ENCODE measurements around the gene HEPACAM.
"Not testable (repeated sequence)": the region's sequence is repeated elsewhere in the genome, so short reads cannot be mapped to it uniquely, and the experiment has no call there.

Gene HEPACAM

GRCh38 chr11:124935548-124936514, at the start of gene HEPACAM:
HEPACAM (minus strand) TSS chr11:124936047; CDS start chr11:124936006, 41 bp downstream.
- no peak for DNase-seq

- DNase-seq: no peak
Measured at GRCh38 chr11:124984512-124984854, 48.6 kb upstream of the HEPACAM start.

GRCh38 chr11:124983674-124984511, 48.0 kb upstream of the HEPACAM start:
- DNase-seq: no peak

- DNase-seq: no peak
Measured at GRCh38 chr11:124982043-124982442, 46.2 kb upstream of the HEPACAM start.

- DNase-seq: no peak
Measured at GRCh38 chr11:124978316-124978715, 42.5 kb upstream of the HEPACAM start.

GRCh38 chr11:124977006-124977405, 41.2 kb upstream of the HEPACAM start:
- no peak for DNase-seq

- DNase-seq: no peak
Measured at GRCh38 chr11:124976531-124976930, 40.7 kb upstream of the HEPACAM start.

GRCh38 chr11:124971810-124972209, 36.0 kb upstream of the HEPACAM start:
- DNase-seq: no peak

GRCh38 chr11:124970925-124971324, 35.1 kb upstream of the HEPACAM start:
- no peak for DNase-seq

GRCh38 chr11:124968197-124968596, 32.4 kb upstream of the HEPACAM start:
- not testable (repeated sequence) for DNase-seq

GRCh38 chr11:124961972-124962609, 26.2 kb upstream of the HEPACAM start:
- DNase-seq: peak in 1 of 2 donors; percentile 39

GRCh38 chr11:124955035-124955434, 19.2 kb upstream of the HEPACAM start:
- no peak for DNase-seq

GRCh38 chr11:124954590-124954955, 18.7 kb upstream of the HEPACAM start:
- DNase-seq: no peak

GRCh38 chr11:124953753-124954589, 18.1 kb upstream of the HEPACAM start, which contains the start of gene CCDC15:
CCDC15 (plus strand) TSS chr11:124954202; CDS start chr11:124954733, 531 bp downstream.
- peak; percentile 96 to 97 for DNase-seq

GRCh38 chr11:124951341-124951740, 15.5 kb upstream of the HEPACAM start:
- DNase-seq: no peak

GRCh38 chr11:124950601-124951330, 14.9 kb upstream of the HEPACAM start:
- no peak for DNase-seq

GRCh38 chr11:124946735-124947141, 10.9 kb upstream of the HEPACAM start:
- no peak for DNase-seq

GRCh38 chr11:124945826-124946225, 10.0 kb upstream of the HEPACAM start:
- no peak for DNase-seq

GRCh38 chr11:124944565-124944964, 8.7 kb upstream of the HEPACAM start:
- DNase-seq: no peak

GRCh38 chr11:124943741-124944140, 7.9 kb upstream of the HEPACAM start:
- DNase-seq: no peak

- DNase-seq: no peak
Measured at GRCh38 chr11:124943254-124943616, 7.4 kb upstream of the HEPACAM start.

Measured in activated CD4-positive, alpha-beta T cell treated with anti-CD3 and anti-CD28 coated beads for 4 hours (primary cell).